Measurements from ENCODE around the gene NELL1.
A peak's percentile ranks its signal among the peaks of the same experiment; 100 is the strongest.
"Not testable (repeated sequence)": the region's sequence is repeated elsewhere in the genome, so short reads cannot be mapped to it uniquely, and the experiment has no call there.

NELL1 gene

GRCh38 chr11:20770414-20770946 is 101.1 kb downstream of the NELL1 start:
- DNase-seq (ENCODE audit: low spot score), result no peak

GRCh38 chr11:20771026-20771425 is 101.6 kb downstream of the NELL1 start:
- no peak for DNase-seq (ENCODE audit: low spot score)

- no peak for DNase-seq (ENCODE audit: low spot score)
Observed at GRCh38 chr11:20771681-20772080, 102.3 kb downstream of the NELL1 start.

GRCh38 chr11:20775331-20775730 is 105.9 kb downstream of the NELL1 start:
- DNase-seq (ENCODE audit: low spot score), result no peak

- no peak for DNase-seq (ENCODE audit: low spot score)
Observed at GRCh38 chr11:20782775-20783174, 113.4 kb downstream of the NELL1 start.

GRCh38 chr11:20783220-20783619 is 113.8 kb downstream of the NELL1 start:
- no peak for DNase-seq (ENCODE audit: low spot score)

GRCh38 chr11:20790622-20791021 is 121.2 kb downstream of the NELL1 start:
- DNase-seq (ENCODE audit: low spot score), result no peak

GRCh38 chr11:20795005-20795404 is 125.6 kb downstream of the NELL1 start:
- DNase-seq (ENCODE audit: low spot score), result no peak

- no peak for DNase-seq (ENCODE audit: low spot score)
Observed at GRCh38 chr11:20808328-20808727, 138.9 kb downstream of the NELL1 start.

- DNase-seq (ENCODE audit: low spot score), result no peak
Observed at GRCh38 chr11:20821046-20821445, 151.7 kb downstream of the NELL1 start.

- no peak for DNase-seq (ENCODE audit: low spot score)
Observed at GRCh38 chr11:20821470-20821869, 152.1 kb downstream of the NELL1 start.

GRCh38 chr11:20824773-20825172 is 155.4 kb downstream of the NELL1 start:
- no peak for DNase-seq (ENCODE audit: low spot score)

- no peak for DNase-seq (ENCODE audit: low spot score)
Observed at GRCh38 chr11:20835561-20835960, 166.2 kb downstream of the NELL1 start.

GRCh38 chr11:20839231-20839630 is 169.8 kb downstream of the NELL1 start:
- no peak for DNase-seq (ENCODE audit: low spot score)

GRCh38 chr11:20840341-20840740 is 171.0 kb downstream of the NELL1 start:
- peak; percentile 1 for DNase-seq (ENCODE audit: low spot score)

- DNase-seq (ENCODE audit: low spot score), result no peak
Observed at GRCh38 chr11:20844216-20844615, 174.8 kb downstream of the NELL1 start.

- no peak for DNase-seq (ENCODE audit: low spot score)
Observed at GRCh38 chr11:20844630-20845029, 175.2 kb downstream of the NELL1 start.

GRCh38 chr11:20854215-20854955 is 185.0 kb downstream of the NELL1 start:
- no peak for DNase-seq (ENCODE audit: low spot score)

GRCh38 chr11:20861322-20861721 is 191.9 kb downstream of the NELL1 start:
- no peak for DNase-seq (ENCODE audit: low spot score)

- DNase-seq (ENCODE audit: low spot score), result not testable (repeated sequence)
Observed at GRCh38 chr11:20862263-20862662, 192.9 kb downstream of the NELL1 start.

- DNase-seq (ENCODE audit: low spot score), result no peak
Observed at GRCh38 chr11:20864628-20865027, 195.2 kb downstream of the NELL1 start.

- no peak for DNase-seq (ENCODE audit: low spot score)
Observed at GRCh38 chr11:20865161-20865560, 195.8 kb downstream of the NELL1 start.

- no peak for DNase-seq (ENCODE audit: low spot score)
Observed at GRCh38 chr11:20869123-20869522, 199.7 kb downstream of the NELL1 start.

GRCh38 chr11:20873054-20873453 is 203.7 kb downstream of the NELL1 start:
- DNase-seq (ENCODE audit: low spot score), result peak; percentile 39
